B cell (primary cell): Measurements from ENCODE around the gene PLA2G4E. TPM values are rescaled to one million over a fixed set of nuclear protein-coding genes. Genes with fewer than 3 reads are reported as not detected.

ENCODE experiments used
- ATAC-seq: fragments of 200-7000 bp; cut with Tn5 transposase; one replicate; pipeline ENCODE4 v1.10.0; 2021; ENCODE audit warnings: low read depth, mild to moderate bottlenecking, moderate number of reproducible peaks, moderate library complexity
- CTCF ChIA-PET: fragments of 350-600 bp; sonication (Branson Sonifier 250); formaldehyde crosslinking; loops from one replicate; lab custom pipeline; 2021; ENCODE audit warnings: antibody characterized with exemption, inconsistent platforms; lab: Charles Lee
- POLR2A ChIA-PET: fragments of 350-600 bp; sonication (Branson Sonifier 250); formaldehyde crosslinking; loops from one replicate; lab custom pipeline; 2021; ENCODE audit warnings: antibody characterized with exemption; lab: Charles Lee
- DNase-seq: peaks from one replicate; pipeline ENCODE4 v3.0.0; 2013
- H2AFZ ChIP-seq: 2 replicates; pipeline ENCODE4 v1.6.1; 2012; ENCODE audit warnings: mild to moderate bottlenecking, low read depth, low read length; ENCODE audit not compliant: insufficient read depth, poor library complexity, severe bottlenecking
- H3K27ac ChIP-seq, 2 donors: 1 replicate in 1 of 2; 2 replicates in 1 of 2; pipeline ENCODE4 v1.5.1; 2012 to 2013; ENCODE audit warnings: low read length in 2 of 2, mild to moderate bottlenecking in 2 of 2, moderate library complexity in 1 of 2
- H3K27me3 ChIP-seq, 4 experiments: fragments of 200-600 bp in 1 of 4; sonication (generic) in 1 of 4; replicated peaks in 1 of 4; 1 replicate in 2 of 4; 2 replicates in 2 of 4; pipeline versions ENCODE4 v1.6.1 to v1.7.0; 2013 to 2016; ENCODE audit warnings: low read length in 3 of 4, mild to moderate bottlenecking in 2 of 4, mixed read lengths in 1 of 4, moderate library complexity in 1 of 4; ENCODE audit not compliant: insufficient read depth in 4 of 4, control insufficient read depth in 3 of 4; ENCODE audit errors: control extremely low read depth in 1 of 4
- H3K36me3 ChIP-seq, 2 experiments: replicated peaks in 1 of 2; 1 replicate in 1 of 2; 2 replicates in 1 of 2; pipeline versions ENCODE4 v1.6.1 to v1.7.1; 2013; ENCODE audit warnings: low read length in 1 of 2; ENCODE audit not compliant: insufficient read depth in 2 of 2, control insufficient read depth in 1 of 2; ENCODE audit errors: control extremely low read depth in 1 of 2, extremely low read depth in 1 of 2
- H3K4me1 ChIP-seq, 2 donors: fragments of 200-600 bp in 1 of 2; sonication (generic) in 1 of 2; 1 replicate in 1 of 2; 2 replicates in 1 of 2; pipeline versions ENCODE4 v1.5.1 to v1.6.1; 2013 to 2017; ENCODE audit warnings: low read length in 2 of 2; ENCODE audit not compliant: control insufficient read depth in 2 of 2, insufficient read depth in 2 of 2
- H3K4me2 ChIP-seq: replicated peaks from 2 replicates; pipeline ENCODE3; 2012; ENCODE audit warnings: mild to moderate bottlenecking, low read depth, low read length; ENCODE audit not compliant: poor library complexity, severe bottlenecking
- H3K4me3 ChIP-seq, 5 experiments: fragments of 200-600 bp in 1 of 5; sonication (generic) in 1 of 5; 1 replicate in 3 of 5; 2 replicates in 2 of 5; pipeline versions ENCODE4 v1.5.1 to v1.7.0; 2011 to 2016; ENCODE audit warnings: low read length in 4 of 5, mild to moderate bottlenecking in 4 of 5, low read depth in 2 of 5, control low read depth in 1 of 5, moderate library complexity in 1 of 5; ENCODE audit not compliant: insufficient read depth in 1 of 5; ENCODE audit errors: control extremely low read depth in 1 of 5, extremely low read depth in 1 of 5
- H3K79me2 ChIP-seq: fragments of 200-600 bp; sonication (generic); one replicate; pipeline ENCODE4 v1.6.0; 2016; ENCODE audit warnings: low read length; ENCODE audit not compliant: control insufficient read depth, insufficient read depth
- H3K9ac ChIP-seq: fragments of 200-600 bp; sonication (generic); 2 replicates; pipeline ENCODE4 v1.6.1; 2017; ENCODE audit warnings: mild to moderate bottlenecking, low read length, moderate library complexity
- H3K9me3 ChIP-seq, 3 donors: one replicate each; pipeline versions ENCODE4 v1.6.1 to v1.7.1; 2013; ENCODE audit warnings: low read length in 2 of 3; ENCODE audit not compliant: control insufficient read depth in 2 of 3, insufficient read depth in 1 of 3; ENCODE audit errors: control extremely low read depth in 1 of 3
- H4K20me1 ChIP-seq: 2 replicates; pipeline ENCODE4 v1.6.0; 2012; ENCODE audit warnings: mild to moderate bottlenecking, low read length; ENCODE audit not compliant: insufficient read depth, control insufficient read depth, poor library complexity, severe bottlenecking
- H3K27ac Mint-ChIP-seq: one replicate; pipeline ENCODE4 v1.8.0; 2021; ENCODE audit warnings: mixed read lengths
- H3K27me3 Mint-ChIP-seq: one replicate; pipeline ENCODE4 v1.8.0; 2021; ENCODE audit warnings: mixed read lengths
- H3K4me1 Mint-ChIP-seq: one replicate; pipeline ENCODE4 v1.8.0; 2021; ENCODE audit warnings: mixed read lengths
- H3K4me3 Mint-ChIP-seq: one replicate; pipeline ENCODE4 v1.8.0; 2021; ENCODE audit warnings: mixed read lengths
- H3K9me3 Mint-ChIP-seq: one replicate; pipeline ENCODE4 v1.8.0; 2022; ENCODE audit warnings: mixed read lengths; ENCODE audit not compliant: insufficient read depth
- CTCF ChIP-seq: fragments of 200-600 bp; IDR thresholded peaks from one replicate; pipeline ENCODE4 v1.8.0; 2022; ENCODE audit warnings: antibody characterized with exemption, mild to moderate bottlenecking
- EZH2 ChIP-seq: IDR thresholded peaks from 2 replicates; pipeline ENCODE4 v1.6.1; 2012; ENCODE audit warnings: borderline replicate concordance, low read depth, mild to moderate bottlenecking, moderate library complexity, low read length; ENCODE audit not compliant: insufficient read depth, poor library complexity, severe bottlenecking
- WGBS: methylation state at CpG from one replicate; pipeline ENCODE4 v1.1.5; 2013; ENCODE audit warnings: missing lambda C conversion rate; ENCODE audit not compliant: insufficient coverage; 5-methylcytosine and 5-hydroxymethylcytosine counted together
- intact Hi-C: fragments of 100-400 bp; cut with micrococcal nuclease; formaldehyde crosslinking; loops from one replicate; pipeline ENCODE4 v1.10.0; 2022
- polyA plus RNA-seq: library from polyadenylated mRNA; depleted of rRNA; stranded (reverse); fragments of >200 nt; gene quantifications from 2 replicates; pipeline ENCODE4 v1.2.3, GENCODE V29; 2012
- total RNA-seq, 2 donors: library from RNA; stranded (reverse); fragments of 120-200 nt in 1 of 2; gene quantifications; 1 replicate in 1 of 2; 2 replicates in 1 of 2; pipeline versions ENCODE4 v1.2.3 to v1.2.4, GENCODE V29; 2013 to 2022

Gene PLA2G4E
- total and polyA plus RNA-seq, 2 donors (not counting 1 experiment from before 2014, with no cell fraction given) = not detected

- Histone ChIP-seq H3K4me3 (no peak overlapping the region), H4K20me1 (no peaks in the 10 kb centered on the region), H3K36me3 (no peaks in the 10 kb centered on the region), H3K9me3 (peaks cover 0 to 12% (median 0%) of the 10 kb centered on the region in 3 donors), H3K9ac (peak overlapping the region; percentile 13), H3K27ac (no peak overlapping the region), H3K79me2 (no peaks in the 10 kb centered on the region), H3K4me2 (peak overlapping the region; percentile 54), H2AFZ (no peak overlapping the region), H3K4me1 (peaks cover 16 to 32% of the 10 kb centered on the region in 2 donors), H3K27me3 (peaks cover 0 to 2% (median 0%) of the 10 kb centered on the region in 4 experiments)
- intact Hi-C loops = no loop called here
- Mint-ChIP-seq H3K4me1 (peaks cover 31% of the 10 kb centered on the region), H3K27me3 (peaks cover 4% of the 10 kb centered on the region), H3K27ac (no peak overlapping the region), H3K9me3 (no peaks in the 10 kb centered on the region), H3K4me3 (no peak overlapping the region)
- ChIA-PET POLR2A (no interaction called here), CTCF (interaction anchor here (0.6 to 1.4 kb wide), 4 partner anchors 20 to 464 kb away, joined by 3 to 4 read pairs (median 3); no protein-coding TSS in a partner anchor)
- no peak for ATAC-seq
- TF ChIP-seq EZH2 (no peak), CTCF (no peak)
- DNase-seq = no peak
- WGBS = 94% methylated on average over 45 of the region's 45 CpGs
Observed at GRCh38 chr15:42036112-42036905, 15.5 kb upstream of the PLA2G4E start.

DNA sequence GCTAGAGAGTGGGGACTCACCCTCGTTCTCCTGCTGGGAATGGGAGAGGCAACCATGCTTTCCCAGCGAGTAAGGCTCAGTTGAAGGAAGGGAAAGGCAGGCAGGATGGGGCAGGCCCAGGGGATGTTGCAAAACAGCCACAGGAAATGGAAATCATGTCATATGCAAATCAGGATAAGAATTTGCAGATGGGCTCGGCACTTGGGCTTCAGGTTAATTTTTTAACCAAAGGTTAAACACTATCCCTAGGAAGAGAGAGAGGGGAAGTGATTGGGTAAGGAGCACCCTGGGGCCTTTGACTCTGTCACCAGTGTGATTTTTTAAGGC is 14.6 kb upstream of the PLA2G4E start:
- ChIA-PET CTCF (interaction anchor here (0.8 kb wide), 1 partner anchor 46 kb away, joined by 3 read pairs; no protein-coding TSS in a partner anchor), POLR2A (no interaction called here)
- H3K9me3 Mint-ChIP-seq = no peaks in the 10 kb centered on the region
- Histone ChIP-seq H3K27ac (no peak overlapping the region), H3K4me3 (no peak overlapping the region), H2AFZ (peak overlapping the region; percentile 27), H3K4me1 (peaks cover 16 to 32% of the 10 kb centered on the region in 2 donors), H3K79me2 (no peaks in the 10 kb centered on the region), H3K4me2 (peak overlapping the region; percentile 54), H3K9me3 (peaks cover 0 to 12% (median 0%) of the 10 kb centered on the region in 3 donors), H4K20me1 (no peaks in the 10 kb centered on the region), H3K36me3 (no peaks in the 10 kb centered on the region), H3K27me3 (no peaks in the 10 kb centered on the region), H3K9ac (peak overlapping the region; percentile 13)
- intact Hi-C loops = no loop called here
- peak; percentile 37 for DNase-seq
- peak overlapping the region; percentile 29 for H3K4me3 Mint-ChIP-seq
- H3K4me1 Mint-ChIP-seq = peaks cover 31% of the 10 kb centered on the region
- no peak for TF ChIP-seq EZH2
- no peak for TF ChIP-seq CTCF
- WGBS = 45% methylated on average over 2 of the region's 3 CpGs
- no peak overlapping the region for H3K27ac Mint-ChIP-seq
- ATAC-seq = peak; percentile 80
- H3K27me3 Mint-ChIP-seq = no peaks in the 10 kb centered on the region
